HS-5 (cell line): Measurements from ENCODE around the gene RERE.
"Not testable (repeated sequence)": the region's sequence is repeated elsewhere in the genome, so short reads cannot be mapped to it uniquely, and the experiment has no call there.

Source experiments
- DNase-seq: peaks from one replicate; pipeline ENCODE4 v3.0.0-alpha.2; 2012; ENCODE audit warnings: low read depth

Gene RERE

GRCh38 chr1:8602471-8603219 is 214.8 kb downstream of the RERE start:
- no peak for DNase-seq

GRCh38 chr1:8600336-8600735 is 217.1 kb downstream of the RERE start:
- DNase-seq: no peak

- DNase-seq: no peak
These were observed 217.7 kb downstream of the RERE start for GRCh38 chr1:8599646-8600212.

- DNase-seq: no peak
These were observed 218.7 kb downstream of the RERE start for GRCh38 chr1:8598783-8599182.

GRCh38 chr1:8598060-8598724 is 219.2 kb downstream of the RERE start:
- no peak for DNase-seq

- DNase-seq: no peak
These were observed 220.0 kb downstream of the RERE start for GRCh38 chr1:8597455-8597854.

GRCh38 chr1:8595941-8596340 is 221.5 kb downstream of the RERE start:
- no peak for DNase-seq

- no peak for DNase-seq
These were observed 222.1 kb downstream of the RERE start for GRCh38 chr1:8595332-8595731.

- DNase-seq: not testable (repeated sequence)
These were observed 224.1 kb downstream of the RERE start for GRCh38 chr1:8593292-8593691.

GRCh38 chr1:8591569-8591968 is 225.9 kb downstream of the RERE start:
- DNase-seq: no peak

- no peak for DNase-seq
These were observed 226.6 kb downstream of the RERE start for GRCh38 chr1:8590721-8591351.

GRCh38 chr1:8589571-8589970 is 227.9 kb downstream of the RERE start:
- no peak for DNase-seq

- DNase-seq: no peak
These were observed 229.7 kb downstream of the RERE start for GRCh38 chr1:8587784-8588183.

GRCh38 chr1:8586438-8586837 is 231.0 kb downstream of the RERE start:
- no peak for DNase-seq

- DNase-seq: no peak
These were observed 233.1 kb downstream of the RERE start for GRCh38 chr1:8584316-8584715.

GRCh38 chr1:8583031-8583430 is 234.4 kb downstream of the RERE start:
- DNase-seq: no peak

GRCh38 chr1:8580566-8580965 is 236.9 kb downstream of the RERE start:
- DNase-seq: no peak

GRCh38 chr1:8578936-8579335 is 238.5 kb downstream of the RERE start:
- no peak for DNase-seq

GRCh38 chr1:8578132-8578877 is 239.1 kb downstream of the RERE start:
- DNase-seq: no peak

- no peak for DNase-seq
These were observed 242.5 kb downstream of the RERE start for GRCh38 chr1:8574985-8575384.

- no peak for DNase-seq
These were observed 245.3 kb downstream of the RERE start for GRCh38 chr1:8572106-8572505.
